ENCODE results near the gene EYS. TPM values are rescaled to one million over a fixed set of nuclear protein-coding genes. Genes with fewer than 3 reads are reported as not detected.

EYS gene
- total RNA-seq, 1 donor from 2014 or later, result 0.06 TPM

DNA sequence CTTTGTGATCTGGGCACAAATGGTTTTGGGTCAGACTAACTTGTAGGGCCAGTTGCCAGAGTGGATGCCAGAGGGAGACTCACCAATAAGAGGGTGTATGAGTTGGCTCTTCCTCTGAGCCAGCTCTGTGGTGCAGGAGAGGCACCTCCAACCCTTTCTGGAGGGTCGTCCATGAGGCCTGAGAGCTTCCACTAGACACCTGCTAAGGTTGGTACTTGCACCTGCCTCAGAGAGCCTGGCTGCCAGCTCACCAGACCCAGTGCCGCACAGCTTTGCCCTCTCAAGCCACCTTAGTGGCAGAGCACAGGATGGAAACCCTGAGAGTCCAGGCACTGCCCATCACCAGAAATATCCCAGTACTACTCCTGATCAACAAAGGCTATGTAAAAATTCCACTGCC, 504.3 kb downstream of the EYS start:
- H3K4me3 ChIP-seq (ENCODE audit: low read depth, low read length), result no peak overlapping the region
- DNase-seq (ENCODE audit: low read depth), result no peak
- TF ChIP-seq, protein P1, sequence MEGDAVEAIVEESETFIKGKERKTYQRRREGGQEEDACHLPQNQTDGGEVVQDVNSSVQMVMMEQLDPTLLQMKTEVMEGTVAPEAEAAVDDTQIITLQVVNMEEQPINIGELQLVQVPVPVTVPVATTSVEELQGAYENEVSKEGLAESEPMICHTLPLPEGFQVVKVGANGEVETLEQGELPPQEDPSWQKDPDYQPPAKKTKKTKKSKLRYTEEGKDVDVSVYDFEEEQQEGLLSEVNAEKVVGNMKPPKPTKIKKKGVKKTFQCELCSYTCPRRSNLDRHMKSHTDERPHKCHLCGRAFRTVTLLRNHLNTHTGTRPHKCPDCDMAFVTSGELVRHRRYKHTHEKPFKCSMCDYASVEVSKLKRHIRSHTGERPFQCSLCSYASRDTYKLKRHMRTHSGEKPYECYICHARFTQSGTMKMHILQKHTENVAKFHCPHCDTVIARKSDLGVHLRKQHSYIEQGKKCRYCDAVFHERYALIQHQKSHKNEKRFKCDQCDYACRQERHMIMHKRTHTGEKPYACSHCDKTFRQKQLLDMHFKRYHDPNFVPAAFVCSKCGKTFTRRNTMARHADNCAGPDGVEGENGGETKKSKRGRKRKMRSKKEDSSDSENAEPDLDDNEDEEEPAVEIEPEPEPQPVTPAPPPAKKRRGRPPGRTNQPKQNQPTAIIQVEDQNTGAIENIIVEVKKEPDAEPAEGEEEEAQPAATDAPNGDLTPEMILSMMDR (conservative IDR thresholded peaks at IDR 0.05; ENCODE audit: low read depth, low read length), result no peak

DNA sequence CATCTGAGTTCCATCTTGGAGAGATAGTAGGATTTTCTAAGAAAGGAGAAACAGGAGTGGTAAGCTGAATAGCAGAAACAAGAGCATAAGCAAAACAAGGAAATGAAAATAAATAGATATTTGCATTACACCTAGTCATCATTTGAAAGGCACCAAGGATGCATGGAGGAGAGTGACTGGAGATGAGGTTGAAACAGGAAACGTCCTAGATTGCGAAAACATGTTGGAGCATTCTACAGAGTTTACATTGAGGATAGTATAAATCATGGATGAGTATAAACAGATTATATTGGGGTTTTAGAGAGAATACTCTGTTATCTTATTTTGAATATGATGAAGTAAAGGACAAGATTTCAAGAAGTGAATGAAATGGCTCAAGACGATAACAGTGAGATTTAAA, 507.3 kb downstream of the EYS start:
- TF ChIP-seq, protein P1 (conservative IDR thresholded peaks at IDR 0.05; ENCODE audit: low read depth, low read length), result no peak
- no peak for DNase-seq (ENCODE audit: low read depth)
- no peak overlapping the region for H3K4me3 ChIP-seq (ENCODE audit: low read depth, low read length)

DNA sequence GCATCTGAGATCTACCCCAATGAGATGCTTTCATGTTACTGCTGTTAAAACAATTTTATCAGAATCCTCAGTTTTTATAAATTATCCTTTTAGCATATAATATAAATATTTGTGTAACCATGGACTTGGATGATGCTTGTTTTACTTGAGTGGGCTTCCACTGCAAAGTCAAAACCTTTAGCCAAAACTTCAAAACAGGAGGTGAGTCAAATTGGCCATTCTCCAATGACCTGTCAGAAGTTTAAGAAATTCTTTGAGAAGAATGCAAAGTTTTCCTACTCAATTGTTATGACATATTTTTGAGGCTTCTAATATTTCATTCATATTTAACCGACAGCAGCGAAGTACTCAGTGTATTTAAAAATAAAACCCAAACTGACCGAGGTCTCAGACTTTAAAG, 507.9 kb downstream of the EYS start:
- TF ChIP-seq, protein P1 (conservative IDR thresholded peaks at IDR 0.05; ENCODE audit: low read depth, low read length), result no peak
- H3K4me3 ChIP-seq (ENCODE audit: low read depth, low read length), result no peak overlapping the region
- DNase-seq (ENCODE audit: low read depth), result no peak

DNA sequence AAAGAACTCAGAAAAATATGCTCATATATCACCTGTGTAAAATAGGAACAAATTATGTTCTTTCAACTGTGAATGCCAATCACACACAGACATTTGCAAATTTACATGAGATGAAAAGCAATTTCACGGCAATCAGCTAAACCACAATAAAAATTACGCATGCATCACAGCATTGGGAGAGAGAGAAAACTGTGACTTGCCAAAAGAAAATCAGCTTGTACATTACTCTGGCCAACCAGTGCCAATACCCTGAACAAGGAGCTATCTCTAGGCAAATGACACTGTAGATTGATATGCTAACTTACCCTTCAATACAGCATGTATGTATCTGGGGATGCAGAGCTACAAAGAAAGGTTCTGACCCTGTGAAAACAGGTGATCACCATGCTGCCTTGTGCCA, 515.6 kb downstream of the EYS start:
- TF ChIP-seq, protein P1 (conservative IDR thresholded peaks at IDR 0.05; ENCODE audit: low read depth, low read length), result no peak
- no peak for DNase-seq (ENCODE audit: low read depth)
- H3K4me3 ChIP-seq (ENCODE audit: low read depth, low read length), result no peak overlapping the region

DNA sequence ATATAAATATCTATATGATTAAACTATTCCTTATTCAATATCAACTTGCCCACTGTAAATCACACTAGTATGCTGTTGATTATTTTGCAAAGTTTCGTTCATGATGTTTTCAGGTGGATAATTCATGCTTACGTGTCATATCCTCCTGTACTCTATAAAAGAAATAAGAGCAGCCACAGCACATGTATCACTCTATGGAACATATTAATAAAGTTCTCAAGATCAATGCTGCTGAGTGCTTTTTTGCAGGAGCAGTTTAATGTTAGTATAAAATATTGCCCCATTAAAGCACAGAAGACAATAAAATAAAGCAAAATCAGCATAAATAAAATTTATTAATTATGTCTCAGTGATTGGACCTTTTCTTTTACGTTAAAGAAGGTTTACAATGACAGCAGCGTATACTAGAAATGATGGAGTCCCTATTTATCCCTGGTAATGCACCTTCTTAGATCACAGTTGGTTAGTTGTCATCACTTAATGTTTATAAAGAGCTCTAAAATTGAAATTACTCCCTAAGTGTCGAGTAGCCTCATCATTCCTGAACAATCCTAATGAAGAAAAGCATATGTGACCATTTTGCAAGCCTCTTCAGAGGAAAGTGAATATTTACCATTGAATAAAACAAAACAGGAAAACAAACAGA, 517.7 kb downstream of the EYS start:
- H3K4me3 ChIP-seq (ENCODE audit: low read depth, low read length), result no peak overlapping the region
- TF ChIP-seq, protein P1 (conservative IDR thresholded peaks at IDR 0.05; ENCODE audit: low read depth, low read length), result no peak
- DNase-seq (ENCODE audit: low read depth), result no peak

DNA sequence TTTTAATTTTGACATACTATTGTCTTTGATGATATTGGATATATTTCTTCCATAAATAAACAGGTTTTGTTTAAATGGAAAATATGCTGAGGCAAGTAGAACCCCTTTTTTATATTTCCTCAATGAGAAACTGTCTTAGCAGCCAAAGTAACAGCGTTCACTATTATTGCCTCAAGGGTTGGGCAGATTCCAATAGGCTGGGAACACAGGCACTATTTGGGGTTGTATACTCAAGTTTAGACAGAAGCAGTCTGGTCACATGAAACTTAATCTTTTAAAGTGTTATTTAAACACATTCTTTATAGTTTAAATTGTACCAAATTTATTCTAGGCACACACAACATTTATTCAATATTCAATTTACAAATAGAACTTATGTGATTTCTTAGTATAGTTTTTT, 520.2 kb downstream of the EYS start:
- TF ChIP-seq, protein P1 (conservative IDR thresholded peaks at IDR 0.05; ENCODE audit: low read depth, low read length), result no peak
- no peak for DNase-seq (ENCODE audit: low read depth)
- no peak overlapping the region for H3K4me3 ChIP-seq (ENCODE audit: low read depth, low read length)

DNA sequence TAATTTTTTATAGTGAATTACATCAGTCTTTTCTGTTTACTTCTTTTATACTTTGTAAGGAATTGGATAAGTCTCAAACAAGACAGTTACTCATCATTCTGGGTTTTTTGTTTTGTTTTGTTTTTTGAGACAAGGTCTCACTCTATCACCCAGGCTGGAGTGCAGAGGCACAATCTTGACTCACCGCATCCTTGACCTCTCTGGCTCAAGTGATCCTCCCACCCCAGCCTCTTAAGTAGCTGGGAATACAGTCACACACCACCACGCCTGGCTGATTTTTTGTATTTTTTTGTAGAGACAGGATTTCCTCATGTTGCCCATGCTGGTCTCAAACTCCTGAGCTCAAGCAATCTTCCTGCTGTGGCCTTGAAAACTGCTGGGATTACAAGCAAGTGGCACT, 524.3 kb downstream of the EYS start:
- DNase-seq (ENCODE audit: low read depth), result peak; percentile 59
- TF ChIP-seq, protein P1 (conservative IDR thresholded peaks at IDR 0.05; ENCODE audit: low read depth, low read length), result no peak
- no peak overlapping the region for H3K4me3 ChIP-seq (ENCODE audit: low read depth, low read length)

Measured in epithelial cell of proximal tubule (primary cell).